PC-3 (cell line): Measurements from ENCODE around the gene POLR3B.

Source experiments
- CTCF ChIP-seq: fragments of 300-600 bp; sonication (generic); conservative IDR thresholded peaks from 2 replicates; pipeline ENCODE4 v1.5.1; 2017; ENCODE audit warnings: antibody characterized with exemption, low read depth, mild to moderate bottlenecking, low read length
- EZH2 ChIP-seq: fragments of 300-600 bp; sonication (generic); IDR thresholded peaks from one replicate; pipeline ENCODE4 v1.6.1; 2017; ENCODE audit warnings: antibody characterized with exemption, mild to moderate bottlenecking, low read length; ENCODE audit not compliant: unreplicated experiment
- EZH2phosphoT487 ChIP-seq: fragments of 300-600 bp; sonication (generic); IDR thresholded peaks from 2 replicates; pipeline ENCODE4 v1.6.1; 2018; ENCODE audit warnings: mild to moderate bottlenecking, antibody characterized with exemption, low read length, borderline replicate concordance

- TF ChIP-seq EZH2 (no peak), CTCF (peak; percentile 93), EZH2phosphoT487 (no peak)
Observed at GRCh38 chr12:106357549-106358395, at the start of gene POLR3B.
